Measurements from ENCODE around the gene DDX27. TPM values are rescaled to one million over a fixed set of nuclear protein-coding genes. Genes with fewer than 3 reads are reported as not detected.

The DDX27 gene
- total and polyA plus RNA-seq, 9 of the 15 experiments (the other 6 are each of a cell fraction or from before 2014, with no cell fraction given) = 17.9 to 79.3 (median 57.0) TPM

- peak in 2 of 3 experiments; percentile 55 to 66 for TF ChIP-seq YY1 (IDR thresholded peaks at IDR 0.05; ENCODE audit: borderline replicate concordance in 1 of 3, control insufficient read depth in 1 of 3, extremely low read depth in 1 of 3, insufficient read depth in 3 of 3, insufficient read length in 1 of 3, insufficient replicate concordance in 2 of 3, low read depth in 1 of 3, low read length in 2 of 3)
- TF ChIP-seq RAD21 (CRISPR knock-in tag; conservative IDR thresholded peaks at IDR 0.05 in 1 of 2, IDR thresholded peaks at IDR 0.05 in 1 of 2) = 0 out of 4 replicates have a peak, but pooled peaks of 1 of the 2 experiments have one; percentile 5
- no peak for TF ChIP-seq JUNB (CRISPR knock-in tag; conservative IDR thresholded peaks at IDR 0.05)
- 0 out of 2 replicates have a peak, but pooled peaks have one; percentile 27 for TF ChIP-seq ZNF740 (CRISPR knock-in tag; IDR thresholded peaks at IDR 0.05)
- 0 out of 4 replicates have a peak, but pooled peaks of 1 of the 2 experiments have one; percentile 47 for TF ChIP-seq ZNF740 (tag; IDR thresholded peaks at IDR 0.05)
- peak; percentile 63 to 86 for TF ChIP-seq MAZ (CRISPR knock-in tag; conservative IDR thresholded peaks at IDR 0.05 in 1 of 2, IDR thresholded peaks at IDR 0.05 in 1 of 2)
- TF ChIP-seq ATF4 (CRISPR knock-in tag; IDR thresholded peaks at IDR 0.05) = no peak
- TF ChIP-seq TFAM (CRISPR knock-in tag; conservative IDR thresholded peaks at IDR 0.05) = no peak
- no peak for TF ChIP-seq MTA3 (IDR thresholded peaks at IDR 0.05; ENCODE audit: borderline replicate concordance)
- no peak for TF ChIP-seq STAG1 (CRISPR knock-in tag; IDR thresholded peaks at IDR 0.05; ENCODE audit: borderline replicate concordance)
- TF ChIP-seq SP1 (CRISPR knock-in tag; IDR thresholded peaks at IDR 0.05) = peak; percentile 88
- TF ChIP-seq PRMT5 (CRISPR knock-in tag; IDR thresholded peaks at IDR 0.05) = no peak
- no peak; the same call in none of the 2 replicates for TF ChIP-seq ZBTB40 (IDR thresholded peaks at IDR 0.05)
- no peak for TF ChIP-seq ZBTB40 (CRISPR knock-in tag; IDR thresholded peaks at IDR 0.05)
- TF ChIP-seq GABPB1 (CRISPR knock-in tag; IDR thresholded peaks at IDR 0.05) = peak; percentile 73
These were observed 31.2 kb upstream of the DDX27 start, which contains the start of gene STAU1 (continued) for GRCh38 chr20:49187851-49188641.
